CD4-positive, alpha-beta memory T cell (primary cell): ENCODE data around the gene LHX6. TPM values are rescaled to one million over a fixed set of nuclear protein-coding genes. Genes with fewer than 3 reads are reported as not detected.
A peak's percentile ranks its signal among the peaks of the same experiment; 100 is the strongest.

ENCODE experiments used
- CTCF ChIA-PET: fragments of 350-600 bp; sonication (Branson Sonifier 250); formaldehyde crosslinking; loops from one replicate; lab custom pipeline; 2021; ENCODE audit warnings: inconsistent platforms; ENCODE audit not compliant: partially characterized antibody; lab: Charles Lee
- POLR2A ChIA-PET: fragments of 350-600 bp; sonication (Branson Sonifier 250); formaldehyde crosslinking; loops from one replicate; lab custom pipeline; 2021; ENCODE audit not compliant: partially characterized antibody; lab: Charles Lee
- DNase-seq, 5 donors: peaks; one replicate each; pipeline versions ENCODE4 v3.0.0 to v3.0.0-alpha.2; 2020 to 2022; ENCODE audit warnings: mixed read lengths in 1 of 5
- H3K27ac ChIP-seq: one replicate; pipeline ENCODE4 v1.7.0; 2013; ENCODE audit warnings: low read depth, low read length
- H3K27me3 ChIP-seq: 2 replicates; pipeline ENCODE4 v1.7.0; 2013; ENCODE audit warnings: mild to moderate bottlenecking, low read length, moderate library complexity; ENCODE audit not compliant: insufficient read depth
- H3K36me3 ChIP-seq: 2 replicates; pipeline ENCODE4 v1.7.0; 2013; ENCODE audit warnings: mild to moderate bottlenecking, low read length, moderate library complexity; ENCODE audit not compliant: insufficient read depth
- H3K4me1 ChIP-seq: 2 replicates; pipeline ENCODE4 v1.7.0; 2013; ENCODE audit warnings: mild to moderate bottlenecking, low read length, moderate library complexity; ENCODE audit not compliant: insufficient read depth
- H3K4me3 ChIP-seq, 2 donors: one replicate each; pipeline ENCODE4 v1.7.0; 2013; ENCODE audit warnings: low read length in 2 of 2, mild to moderate bottlenecking in 1 of 2
- H3K9me3 ChIP-seq, 2 donors: one replicate each; pipeline ENCODE4 v1.7.0; 2013; ENCODE audit warnings: low read length in 2 of 2, control low read depth in 1 of 2; ENCODE audit not compliant: control insufficient read depth in 1 of 2
- H3K27ac Mint-ChIP-seq, 7 donors: one replicate each; pipeline ENCODE4 v1.8.0; 2020 to 2021; ENCODE audit warnings: mixed read lengths in 7 of 7, mild to moderate bottlenecking in 6 of 7, inconsistent platforms in 3 of 7, moderate library complexity in 3 of 7
- H3K27me3 Mint-ChIP-seq, 2 donors: one replicate each; pipeline ENCODE4 v1.8.0; 2020 to 2021; ENCODE audit warnings: mixed read lengths in 2 of 2
- H3K36me3 Mint-ChIP-seq, 2 donors: one replicate each; pipeline ENCODE4 v1.8.0; 2020 to 2021; ENCODE audit warnings: mixed read lengths in 2 of 2, inconsistent platforms in 1 of 2, mild to moderate bottlenecking in 1 of 2
- H3K4me1 Mint-ChIP-seq, 4 donors: one replicate each; pipeline ENCODE4 v1.8.0; 2020 to 2021; ENCODE audit warnings: mixed read lengths in 4 of 4, mild to moderate bottlenecking in 1 of 4
- H3K4me3 Mint-ChIP-seq, 8 donors: one replicate each; pipeline ENCODE4 v1.8.0; 2020 to 2021; ENCODE audit warnings: mixed read lengths in 8 of 8, mild to moderate bottlenecking in 7 of 8, moderate library complexity in 6 of 8, inconsistent platforms in 3 of 8
- H3K9me3 Mint-ChIP-seq, 8 donors: one replicate each; pipeline ENCODE4 v1.8.0; 2020 to 2021; ENCODE audit warnings: mixed read lengths in 8 of 8, mild to moderate bottlenecking in 5 of 8, inconsistent platforms in 3 of 8, moderate library complexity in 1 of 8
- intact Hi-C: fragments of 100-400 bp; cut with micrococcal nuclease; formaldehyde crosslinking; loops from one replicate; pipeline ENCODE4 v1.15.1; 2023
- polyA plus RNA-seq, 2 donors: library from polyadenylated mRNA; unstranded; fragments of 300-500 nt; fragmentation: Illumina TruSeq; gene quantifications; one replicate each; pipeline ENCODE4 v1.2.3, GENCODE V29; 2021
- total RNA-seq, 2 experiments: library from RNA; stranded (reverse); gene quantifications; one replicate each; pipeline ENCODE4 v1.2.3, GENCODE V29; 2021

Gene LHX6
- total and polyA plus RNA-seq, 4 experiments from 2014 or later, result not detected

GRCh38 chr9:122236681-122237080 lies 7.9 kb upstream of the LHX6 start:
- H3K9me3 Mint-ChIP-seq, result no peaks in the 10 kb centered on the region
- H3K27me3 ChIP-seq, result no peaks in the 10 kb centered on the region
- no peak overlapping the region for H3K27ac ChIP-seq
- no peak overlapping the region for H3K4me3 Mint-ChIP-seq
- peaks cover 1 to 2% of the 10 kb centered on the region in 2 donors for H3K27me3 Mint-ChIP-seq
- H3K4me3 ChIP-seq, result no peak overlapping the region
- H3K4me1 ChIP-seq, result no peaks in the 10 kb centered on the region
- peaks cover 22 to 28% of the 10 kb centered on the region in 2 donors for H3K36me3 Mint-ChIP-seq
- ChIA-PET CTCF (no interaction called here), POLR2A (no interaction called here)
- H3K27ac Mint-ChIP-seq, result peak overlapping the region in 1 of 7 donors; percentile 15
- H3K9me3 ChIP-seq, result no peaks in the 10 kb centered on the region
- H3K4me1 Mint-ChIP-seq, result no peaks in the 10 kb centered on the region
- DNase-seq, result no peak
- peaks cover 6% of the 10 kb centered on the region for H3K36me3 ChIP-seq
- intact Hi-C loops, result no loop called here

GRCh38 chr9:122234022-122234748 lies 5.4 kb upstream of the LHX6 start:
- Histone ChIP-seq H3K27me3 (peaks cover 8% of the 10 kb centered on the region), H3K4me3 (no peak overlapping the region), H3K4me1 (no peaks in the 10 kb centered on the region), H3K36me3 (no peaks in the 10 kb centered on the region), H3K27ac (no peak overlapping the region), H3K9me3 (no peaks in the 10 kb centered on the region)
- peaks cover 6 to 9% of the 10 kb centered on the region in 2 donors for H3K36me3 Mint-ChIP-seq
- intact Hi-C loops, result no loop called here
- H3K4me1 Mint-ChIP-seq, result no peaks in the 10 kb centered on the region
- H3K9me3 Mint-ChIP-seq, result no peaks in the 10 kb centered on the region
- CTCF ChIA-PET, result no interaction called here
- H3K4me3 Mint-ChIP-seq, result no peak overlapping the region
- DNase-seq, result no peak
- peaks cover 2 to 4% of the 10 kb centered on the region in 2 donors for H3K27me3 Mint-ChIP-seq
- no peak overlapping the region for H3K27ac Mint-ChIP-seq
- POLR2A ChIA-PET, result no interaction called here

GRCh38 chr9:122232796-122233306 lies 4.1 kb upstream of the LHX6 start:
- ChIA-PET POLR2A (no interaction called here), CTCF (no interaction called here)
- Mint-ChIP-seq H3K27ac (no peak overlapping the region), H3K36me3 (no peaks in the 10 kb centered on the region), H3K27me3 (peaks cover 2 to 5% of the 10 kb centered on the region in 2 donors), H3K4me1 (no peaks in the 10 kb centered on the region), H3K9me3 (no peaks in the 10 kb centered on the region), H3K4me3 (no peak overlapping the region)
- intact Hi-C loops, result no loop called here
- DNase-seq, result no peak
- Histone ChIP-seq H3K27ac (no peak overlapping the region), H3K4me1 (no peaks in the 10 kb centered on the region), H3K36me3 (no peaks in the 10 kb centered on the region), H3K9me3 (no peaks in the 10 kb centered on the region), H3K4me3 (no peak overlapping the region), H3K27me3 (peaks cover 8% of the 10 kb centered on the region)

- peaks cover 8% of the 10 kb centered on the region for H3K27me3 ChIP-seq
- H3K27ac ChIP-seq, result no peak overlapping the region
- Mint-ChIP-seq H3K36me3 (no peaks in the 10 kb centered on the region), H3K4me3 (no peak overlapping the region), H3K4me1 (peaks cover 0 to 13% (median 3%) of the 10 kb centered on the region in 4 donors), H3K9me3 (no peaks in the 10 kb centered on the region), H3K27ac (no peak overlapping the region), H3K27me3 (peaks cover 21 to 23% of the 10 kb centered on the region in 2 donors)
- H3K36me3 ChIP-seq, result no peaks in the 10 kb centered on the region
- H3K9me3 ChIP-seq, result no peaks in the 10 kb centered on the region
- intact Hi-C loops, result no loop called here
- no peak overlapping the region for H3K4me3 ChIP-seq
- ChIA-PET CTCF (no interaction called here), POLR2A (no interaction called here)
- DNase-seq, result no peak
- H3K4me1 ChIP-seq, result no peaks in the 10 kb centered on the region
Observed at GRCh38 chr9:122229485-122229837, 704 bp upstream of the LHX6 start.

GRCh38 chr9:122228191-122228567 lies 578 bp downstream of the LHX6 start:
- Mint-ChIP-seq H3K27ac (no peak overlapping the region), H3K9me3 (no peaks in the 10 kb centered on the region), H3K4me3 (peak overlapping the region in 5 of 8 donors; percentile 34 to 65 (median 55)), H3K36me3 (no peaks in the 10 kb centered on the region), H3K4me1 (peaks cover 0 to 13% (median 3%) of the 10 kb centered on the region in 4 donors), H3K27me3 (peaks cover 29 to 32% of the 10 kb centered on the region in 2 donors)
- Histone ChIP-seq H3K4me3 (no peak overlapping the region), H3K9me3 (no peaks in the 10 kb centered on the region), H3K4me1 (no peaks in the 10 kb centered on the region), H3K27ac (no peak overlapping the region), H3K36me3 (no peaks in the 10 kb centered on the region), H3K27me3 (peaks cover 8% of the 10 kb centered on the region)
- no peak for DNase-seq
- ChIA-PET CTCF (no interaction called here), POLR2A (no interaction called here)
- intact Hi-C loops, result no loop called here

- DNase-seq, result no peak
- no peaks in the 10 kb centered on the region for H3K9me3 ChIP-seq
- Mint-ChIP-seq H3K4me3 (peak overlapping the region in 5 of 8 donors; percentile 36 to 59 (median 50)), H3K27me3 (peaks cover 33 to 36% of the 10 kb centered on the region in 2 donors), H3K4me1 (peaks cover 0 to 18% (median 6%) of the 10 kb centered on the region in 4 donors), H3K9me3 (no peaks in the 10 kb centered on the region), H3K36me3 (no peaks in the 10 kb centered on the region), H3K27ac (no peak overlapping the region)
- ChIA-PET CTCF (no interaction called here), POLR2A (no interaction called here)
- peaks cover 8% of the 10 kb centered on the region for H3K27me3 ChIP-seq
- no peaks in the 10 kb centered on the region for H3K36me3 ChIP-seq
- no peak overlapping the region for H3K4me3 ChIP-seq
- H3K27ac ChIP-seq, result no peak overlapping the region
- no peaks in the 10 kb centered on the region for H3K4me1 ChIP-seq
- intact Hi-C loops, result no loop called here
Observed at GRCh38 chr9:122227575-122227900, 1.2 kb downstream of the LHX6 start.

GRCh38 chr9:122226758-122227574 lies 1.8 kb downstream of the LHX6 start:
- peaks cover 39 to 41% of the 10 kb centered on the region in 2 donors for H3K27me3 Mint-ChIP-seq

More at GRCh38 chr9:122226758-122227574, 1.8 kb downstream of the LHX6 start:
- ChIA-PET POLR2A (no interaction called here), CTCF (no interaction called here)
- Histone ChIP-seq H3K36me3 (no peaks in the 10 kb centered on the region), H3K4me1 (no peaks in the 10 kb centered on the region), H3K4me3 (no peak overlapping the region), H3K27ac (no peak overlapping the region), H3K27me3 (peaks cover 9% of the 10 kb centered on the region), H3K9me3 (no peaks in the 10 kb centered on the region)
- Mint-ChIP-seq H3K4me3 (peak overlapping the region in 5 of 8 donors; percentile 12 to 52 (median 18)), H3K9me3 (no peaks in the 10 kb centered on the region), H3K27ac (no peak overlapping the region), H3K36me3 (no peaks in the 10 kb centered on the region), H3K4me1 (peaks cover 0 to 18% (median 6%) of the 10 kb centered on the region in 4 donors)
- DNase-seq, result no peak
- intact Hi-C loops, result no loop called here
